Lower leg skin (tissue), 4 donors: ENCODE data around the gene KIAA1614. TPM values are rescaled to one million over a fixed set of nuclear protein-coding genes. Genes with fewer than 3 reads are reported as not detected.

Source experiments
- DNase-seq, 2 donors: peaks; one replicate each; pipeline ENCODE4 v3.0.0-alpha.2; 2019; ENCODE audit warnings: low spot score in 2 of 2
- H3K4me3 ChIP-seq: fragments of 200-600 bp; sonication (generic); 2 replicates; pipeline ENCODE4 v1.5.1; 2017; ENCODE audit warnings: mild to moderate bottlenecking, low read depth; ENCODE audit not compliant: poor library complexity, severe bottlenecking
- CTCF ChIP-seq, 3 donors: fragments of 450-650 bp; IDR thresholded peaks; one replicate each; pipeline ENCODE4 v1.5.1; 2016; ENCODE audit warnings: antibody characterized with exemption in 3 of 3, mild to moderate bottlenecking in 3 of 3, moderate library complexity in 2 of 3
- POLR2A ChIP-seq, 2 donors: fragments of 450-650 bp; IDR thresholded peaks; one replicate each; pipeline ENCODE4 v1.6.1; 2016 to 2017; ENCODE audit warnings: antibody characterized with exemption in 2 of 2, mild to moderate bottlenecking in 1 of 2, moderate library complexity in 1 of 2
- WGBS, 2 donors: methylation state at CpG; one replicate each; pipeline ENCODE4 v1.1.5; 2018; 5-methylcytosine and 5-hydroxymethylcytosine counted together
- intact Hi-C: fragments of 100-400 bp; cut with DNase I; formaldehyde crosslinking; loops from one replicate; pipeline ENCODE4 v1.15.0; 2023; ENCODE audit warnings: low total_unique reads
- total RNA-seq, 4 donors: library from RNA; depleted of rRNA; stranded (reverse); fragments of >200 nt; gene quantifications; one replicate each; pipeline ENCODE4 v1.1.0, GENCODE V29; 2016

Gene KIAA1614
- total RNA-seq, 4 donors from 2014 or later, result 1.0 to 8.5 (median 3.5) TPM

- no peak overlapping the region for H3K4me3 ChIP-seq
- no peak for TF ChIP-seq CTCF (IDR thresholded peaks at IDR 0.05)
- TF ChIP-seq POLR2A (IDR thresholded peaks at IDR 0.05), result no peak
- intact Hi-C loops, result no loop called here
- no peak for DNase-seq
- 92% methylated on average over 21 to 25 of the region's 28 CpGs for WGBS, 2 donors
Observed at GRCh38 chr1:180936110-180937011, 23.7 kb downstream of the KIAA1614 start.

GRCh38 chr1:180937012-180937372 lies 24.3 kb downstream of the KIAA1614 start:
- TF ChIP-seq CTCF (IDR thresholded peaks at IDR 0.05) (no peak), POLR2A (IDR thresholded peaks at IDR 0.05) (no peak)
- intact Hi-C loops, result no loop called here
- 86 to 96% methylated on average over 1 of the region's 1 CpG for WGBS, 2 donors

GRCh38 chr1:180937624-180938225 lies 25.0 kb downstream of the KIAA1614 start:
- TF ChIP-seq CTCF (IDR thresholded peaks at IDR 0.05) (no peak), POLR2A (IDR thresholded peaks at IDR 0.05) (no peak)
- DNase-seq, result no peak
- WGBS, 2 donors, result 79 to 82% methylated on average over 9 of the region's 9 CpGs
- intact Hi-C loops, result no loop called here
- no peak overlapping the region for H3K4me3 ChIP-seq

More at GRCh38 chr1:180937012-180937372, 24.3 kb downstream of the KIAA1614 start:
- H3K4me3 ChIP-seq, result no peak overlapping the region
- DNase-seq, result no peak

GRCh38 chr1:180939073-180939710 lies 26.5 kb downstream of the KIAA1614 start:
- DNase-seq, result no peak
- intact Hi-C loops, result no loop called here
- H3K4me3 ChIP-seq, result no peak overlapping the region
- TF ChIP-seq POLR2A (IDR thresholded peaks at IDR 0.05), result no peak
- TF ChIP-seq CTCF (IDR thresholded peaks at IDR 0.05), result no peak
- WGBS, 2 donors, result 73 to 79% methylated on average over 9 of the region's 9 CpGs

GRCh38 chr1:180939711-180940103 lies 27.0 kb downstream of the KIAA1614 start:
- no peak for DNase-seq
- H3K4me3 ChIP-seq, result no peak overlapping the region
- WGBS, 2 donors, result 56 to 62% methylated on average over 3 of the region's 3 CpGs
- intact Hi-C loops, result no loop called here
- no peak for TF ChIP-seq POLR2A (IDR thresholded peaks at IDR 0.05)
- no peak for TF ChIP-seq CTCF (IDR thresholded peaks at IDR 0.05)
